ENCODE results near the gene GALE. TPM values are rescaled to one million over a fixed set of nuclear protein-coding genes. Genes with fewer than 3 reads are reported as not detected.
A peak's percentile ranks its signal among the peaks of the same experiment; 100 is the strongest.

Gene GALE
- total and polyA plus RNA-seq, 2 donors (not counting 1 experiment from before 2014, with no cell fraction given) = 9.4 to 12.1 TPM

DNA sequence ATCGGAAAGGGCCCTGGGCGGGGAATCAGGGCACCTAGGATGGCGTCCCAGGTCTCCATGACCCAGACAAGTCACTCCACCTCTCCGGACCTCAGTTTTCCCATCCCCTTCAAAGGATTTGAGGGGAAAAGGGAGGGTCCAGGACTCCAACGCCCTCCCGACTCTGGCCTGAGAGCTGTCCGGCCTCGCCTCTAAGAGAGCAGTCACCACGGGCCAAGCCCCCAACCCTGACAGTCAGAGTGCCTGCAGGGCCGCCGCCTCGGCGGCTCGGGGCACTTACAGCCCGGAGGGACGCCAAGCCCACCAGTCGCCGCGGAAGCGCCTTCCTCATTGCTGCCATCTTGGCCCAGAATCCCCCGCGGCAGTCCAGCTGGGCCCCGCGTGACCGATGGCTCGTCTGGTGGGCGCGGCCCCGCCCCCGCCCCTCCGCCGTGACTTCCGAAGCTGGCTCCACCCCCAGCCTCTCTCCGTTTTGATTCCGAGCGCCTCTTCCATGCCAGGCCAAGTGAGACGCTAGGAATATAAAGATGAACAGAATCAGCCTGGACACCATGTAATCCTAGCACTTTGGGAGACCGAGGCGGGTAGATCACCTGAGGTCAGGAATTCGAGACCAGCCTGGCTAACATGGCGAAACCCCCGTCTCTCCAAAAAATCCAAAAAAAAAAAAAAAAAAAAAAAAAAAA is 24.7 kb upstream of the GALE start, which contains the start of gene HMGCL:
Gene HMGCL (minus strand): TSS at position 354 of the 686 bp plus-strand sequence. CDS start 14 bp downstream, at position 340.
- Histone ChIP-seq H4K20me1 (ENCODE audit: control insufficient read depth, insufficient read depth, low read length, poor library complexity, severe bottlenecking) (no peaks in the 10 kb centered on the region), H3K4me2 (replicated peaks; ENCODE audit: low read depth, low read length, poor library complexity, severe bottlenecking) (peak within 1 kb of the TSS; percentile 94), H2AFZ (ENCODE audit: insufficient read depth, low read depth, low read length, poor library complexity, severe bottlenecking) (peak within 1 kb of the TSS; percentile 88), H3K9ac (ENCODE audit: low read length) (peak within 1 kb of the TSS; percentile 97), H3K27me3 (replicated peaks in 1 of 4; ENCODE audit: control extremely low read depth in 1 of 4, control insufficient read depth in 3 of 4, insufficient read depth in 4 of 4, low read length in 3 of 4) (no peaks in the 10 kb centered on the region), H3K4me3 (ENCODE audit: control extremely low read depth in 1 of 5, extremely low read depth in 1 of 5, insufficient read depth in 1 of 5, low read depth in 2 of 5, low read length in 4 of 5) (peak within 1 kb of the TSS; percentile 76 to 95 (median 93)), H3K27ac (ENCODE audit: low read length in 2 of 2) (peak within 1 kb of the TSS; percentile 81 to 97), H3K4me1 (ENCODE audit: control insufficient read depth in 2 of 2, insufficient read depth in 2 of 2, low read length in 2 of 2) (peaks cover 10 to 14% of the 10 kb centered on the region in 2 donors), H3K9me3 (ENCODE audit: control extremely low read depth in 1 of 3, control insufficient read depth in 2 of 3, insufficient read depth in 1 of 3, low read length in 2 of 3) (no peaks in the 10 kb centered on the region), H3K36me3 (replicated peaks in 1 of 2; ENCODE audit: control extremely low read depth in 1 of 2, control insufficient read depth in 1 of 2, extremely low read depth in 1 of 2, insufficient read depth in 2 of 2, low read length in 1 of 2) (peaks cover 0 to 3% of the 10 kb centered on the region in 2 experiments), H3K79me2 (ENCODE audit: control insufficient read depth, insufficient read depth, low read length) (peaks cover 12% of the 10 kb centered on the region)
- Mint-ChIP-seq H3K9me3 (ENCODE audit: insufficient read depth) (no peaks in the 10 kb centered on the region), H3K27me3 (no peaks in the 10 kb centered on the region), H3K4me3 (peak within 1 kb of the TSS; percentile 96), H3K4me1 (peaks cover 22% of the 10 kb centered on the region), H3K27ac (peak within 1 kb of the TSS; percentile 98)
- peak; percentile 98 for ATAC-seq (ENCODE audit: low read depth)
- ChIA-PET CTCF (interaction anchor here (0.6 to 5.1 kb wide), 8 partner anchors 9 to 182 kb away, joined by 3 to 64 read pairs (median 4); partner anchors contain the start of gene FUCA1), POLR2A (interaction anchor here (0.6 to 1.9 kb wide), 10 partner anchors 9 to 363 kb away, joined by 3 to 13 read pairs (median 4); no protein-coding TSS in a partner anchor)
- TF ChIP-seq EZH2 (IDR thresholded peaks at IDR 0.05; ENCODE audit: borderline replicate concordance, insufficient read depth, low read depth, low read length, poor library complexity, severe bottlenecking) (no peak), CTCF (IDR thresholded peaks at IDR 0.05) (no peak)
- under 1% methylated on average over 23 of the region's 42 CpGs for WGBS (ENCODE audit: insufficient coverage)
- DNase-seq = peak; percentile 92
- intact Hi-C loops (cut with micrococcal nuclease) = loop anchor here (1.0 to 5.0 kb wide), 6 partner anchors 13 to 155 kb away; partner anchors contain the start of genes FUCA1, GALE and SRSF10
